Keratinocyte (primary cell): ENCODE results near the gene NT5C.

Experiments used
- CTCF ChIP-seq, 3 experiments: IDR thresholded peaks in 1 of 3; conservative IDR thresholded peaks in 1 of 3; optimal IDR thresholded peaks in 1 of 3; 2 replicates in 2 of 3; 3 replicates in 1 of 3; pipeline versions ENCODE3 to v1.5.1; 2011; ENCODE audit warnings: low read length in 3 of 3, mild to moderate bottlenecking in 3 of 3, moderate library complexity in 2 of 3, control low read depth in 1 of 3, inconsistent platforms in 1 of 3; ENCODE audit not compliant: insufficient read depth in 2 of 3; ENCODE audit errors: extremely low read depth in 1 of 3
- EZH2 ChIP-seq: IDR thresholded peaks from one replicate; pipeline ENCODE4 v1.6.1; 2012; ENCODE audit warnings: inconsistent platforms, mild to moderate bottlenecking, low read length, moderate library complexity

- TF ChIP-seq EZH2 (no peak), CTCF (optimal IDR thresholded peaks at IDR 0.05 in 1 of 3, IDR thresholded peaks at IDR 0.05 in 1 of 3, conservative IDR thresholded peaks at IDR 0.05 in 1 of 3; ENCODE audit: extremely low read depth in 1 of 3, insufficient read depth in 2 of 3, low read length in 3 of 3) (peak; percentile 85 to 96 (median 90))
Measured at GRCh38 chr17:75113798-75114551, 17.6 kb downstream of the NT5C start.
